Activated CD4-positive, alpha-beta T cell treated with anti-CD3 and anti-CD28 coated beads for 4 hours (primary cell): ENCODE data around the gene PREX1.
"Not testable (repeated sequence)": the region's sequence is repeated elsewhere in the genome, so short reads cannot be mapped to it uniquely, and the experiment has no call there.

Experiments
- DNase-seq, 2 donors: peaks; one replicate each; pipeline ENCODE4 v3.0.0-alpha.2; 2020

The PREX1 gene

DNA sequence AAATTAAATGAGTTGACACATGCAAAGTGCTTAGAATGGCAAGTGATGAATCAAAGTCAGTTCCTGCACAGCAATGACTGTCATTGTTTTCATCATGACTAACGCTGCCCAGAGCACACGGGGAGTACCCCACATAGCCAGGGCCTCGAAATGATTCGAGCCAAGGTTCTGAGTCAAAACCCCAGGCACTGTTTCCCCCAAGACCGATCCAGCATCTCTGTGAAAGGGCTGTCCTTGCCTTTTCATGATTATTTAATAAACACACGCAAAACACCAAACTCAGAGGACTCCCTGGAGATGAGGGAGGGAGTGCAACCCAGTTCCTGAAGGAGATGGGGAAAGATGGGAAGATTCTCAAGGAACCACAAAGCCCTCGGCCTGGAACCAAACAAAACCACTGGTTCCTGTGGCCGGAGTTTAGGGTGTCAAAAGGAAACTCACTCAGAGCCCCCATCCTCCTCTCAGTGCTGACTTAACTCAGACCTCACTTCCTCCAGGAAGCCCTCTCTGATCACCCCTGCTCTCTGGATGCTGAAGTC is 3.8 kb downstream of the PREX1 start:
- DNase-seq = peak; percentile 54 to 62

DNA sequence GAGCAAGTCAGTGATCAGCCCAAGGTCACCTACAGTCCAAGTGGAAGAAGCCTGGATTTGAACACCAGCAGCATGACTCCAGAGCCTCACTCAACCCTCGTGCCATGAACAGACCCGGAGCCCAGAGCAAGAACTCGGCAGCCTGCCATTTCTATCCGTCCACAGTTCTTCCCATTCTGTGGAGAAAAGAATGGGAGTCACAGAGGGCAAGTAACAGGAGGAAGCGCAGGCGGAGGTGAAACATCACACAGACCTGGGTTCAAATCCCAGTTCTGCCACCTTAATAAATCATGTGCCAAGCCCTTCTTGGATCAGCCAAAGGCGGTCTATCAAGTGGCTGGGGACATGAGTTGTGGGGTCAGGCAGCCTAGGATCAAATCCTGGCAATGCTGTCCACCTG is 4.3 kb downstream of the PREX1 start:
- DNase-seq = no peak

DNA sequence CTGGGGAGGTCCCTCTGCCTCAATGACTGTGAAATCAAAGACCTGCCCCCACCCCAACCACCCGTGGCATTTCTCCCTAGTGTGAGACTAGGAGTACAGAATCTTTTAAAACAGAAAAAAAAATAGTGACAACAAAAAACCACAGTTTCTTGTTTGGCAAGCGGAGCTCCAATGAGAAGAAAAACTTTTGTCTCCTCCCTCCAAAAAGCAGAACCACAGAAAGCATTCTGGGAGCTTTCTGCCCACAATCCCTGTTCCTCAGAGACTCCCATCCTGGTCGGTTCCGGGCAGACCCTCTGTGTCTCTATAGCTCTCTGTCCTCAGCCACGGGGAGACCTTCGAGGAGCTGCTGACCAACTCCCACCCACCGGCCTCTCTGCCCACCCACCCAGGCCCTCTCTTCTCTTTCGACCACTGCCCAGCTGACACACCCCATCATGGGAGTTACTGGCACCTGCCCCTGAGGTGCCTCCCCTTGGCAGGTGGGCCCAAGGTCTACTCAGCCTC is 4.9 kb downstream of the PREX1 start:
- no peak for DNase-seq

DNA sequence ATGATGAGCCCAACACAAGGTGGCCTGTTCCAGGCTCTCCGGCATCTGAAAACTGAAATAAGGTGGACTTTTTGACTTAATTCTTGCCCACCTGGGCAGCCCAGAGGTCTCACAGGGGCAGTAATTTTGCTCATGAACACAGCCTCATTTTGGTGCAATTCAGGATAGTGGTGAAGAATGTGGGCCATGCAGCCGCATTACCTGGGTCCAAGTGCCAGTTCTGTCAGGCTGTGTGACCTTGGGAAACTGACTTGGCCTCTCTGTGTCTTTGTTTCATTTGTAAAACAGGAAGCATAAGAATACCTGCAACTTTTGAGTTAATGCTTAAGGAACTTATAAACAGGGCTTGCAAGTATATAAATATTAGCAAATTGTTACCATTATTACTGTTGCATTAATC is 5.6 kb downstream of the PREX1 start:
- DNase-seq = no peak

DNA sequence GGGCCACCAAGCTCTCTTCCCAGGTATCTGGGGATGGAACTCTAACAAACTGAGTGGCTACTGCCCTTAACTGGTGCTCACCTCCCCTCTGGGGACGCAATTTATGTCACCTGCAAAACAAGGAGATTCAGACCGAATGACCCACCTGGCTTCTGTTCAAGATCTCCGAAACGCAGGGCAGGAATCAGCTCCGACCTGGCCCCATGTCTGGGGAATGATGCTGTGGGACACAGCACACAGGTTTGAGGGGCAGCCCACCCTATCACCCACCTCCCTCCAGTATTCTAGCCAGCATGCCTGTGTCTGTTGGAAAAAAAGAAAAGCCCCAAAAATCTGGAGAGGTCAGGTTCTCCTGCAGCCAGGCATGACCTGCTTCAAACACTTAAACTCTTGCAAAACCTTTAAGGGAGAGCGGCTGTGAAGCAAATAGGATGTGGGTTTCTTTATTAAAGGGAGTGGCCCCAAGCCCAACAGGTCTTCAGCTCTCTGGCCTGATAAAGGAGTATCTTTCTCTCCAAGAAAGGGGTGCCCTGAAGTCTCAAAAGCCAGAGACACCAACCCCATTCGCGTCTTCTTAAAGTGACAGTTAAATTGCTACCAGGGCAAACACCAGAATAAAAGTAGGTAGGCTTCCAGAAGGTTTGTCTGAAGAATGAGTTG is 6.4 kb downstream of the PREX1 start:
- DNase-seq = no peak

DNA sequence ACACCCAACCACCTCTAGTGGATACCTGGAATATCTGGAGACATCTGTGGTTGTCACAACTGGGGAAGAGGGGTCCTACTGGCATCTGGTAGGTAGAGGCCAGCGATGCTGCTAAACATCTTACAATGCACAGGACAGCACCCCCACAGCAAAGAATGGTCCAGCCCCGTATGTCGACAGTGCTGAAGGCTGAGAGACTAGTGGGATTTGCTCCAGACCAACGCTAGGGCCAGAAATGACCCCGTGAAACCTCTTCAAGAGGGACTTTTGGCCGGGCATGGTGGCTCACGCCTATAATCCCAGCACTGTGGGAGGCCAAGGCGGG is 7.2 kb downstream of the PREX1 start:
- no peak for DNase-seq

DNA sequence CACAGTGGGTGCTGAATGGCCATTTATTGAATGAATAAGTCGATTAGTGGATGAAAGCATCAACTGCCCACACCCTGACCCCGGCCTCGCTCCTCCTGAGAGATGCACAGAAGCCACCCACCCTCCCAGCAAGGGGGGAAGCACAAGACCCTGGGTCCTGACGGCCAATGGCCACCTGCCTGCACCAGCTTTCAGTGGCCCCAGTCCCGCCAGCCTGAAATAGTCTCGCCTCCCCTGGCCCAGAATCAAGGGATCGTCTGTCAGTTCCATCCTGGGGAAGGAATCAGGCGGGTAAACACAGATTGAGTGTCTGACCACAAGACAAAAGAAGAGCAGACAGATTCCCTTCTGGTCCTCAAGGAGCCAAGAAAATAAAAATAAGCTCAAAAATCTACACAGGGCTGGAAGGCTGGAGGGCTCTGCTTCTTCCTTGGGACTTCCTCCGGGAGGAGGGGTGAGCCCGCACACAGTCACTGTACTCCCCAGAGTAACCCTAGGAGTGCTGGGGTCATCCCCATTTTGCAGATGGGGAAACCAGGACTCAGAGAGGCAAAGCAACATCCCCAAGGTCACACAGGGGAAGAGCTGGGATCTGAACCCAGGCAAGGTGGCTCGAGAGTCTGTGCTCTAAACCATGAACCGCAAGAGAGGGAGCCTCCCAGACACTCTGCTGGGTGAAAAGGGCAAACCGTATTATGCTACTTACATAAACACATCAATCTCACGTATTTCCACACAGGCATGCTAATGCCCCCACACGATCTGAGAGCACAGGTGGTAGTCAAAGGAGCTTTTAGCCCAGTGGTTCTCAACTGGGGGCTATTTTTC is 7.8 kb downstream of the PREX1 start:
- DNase-seq = no peak

DNA sequence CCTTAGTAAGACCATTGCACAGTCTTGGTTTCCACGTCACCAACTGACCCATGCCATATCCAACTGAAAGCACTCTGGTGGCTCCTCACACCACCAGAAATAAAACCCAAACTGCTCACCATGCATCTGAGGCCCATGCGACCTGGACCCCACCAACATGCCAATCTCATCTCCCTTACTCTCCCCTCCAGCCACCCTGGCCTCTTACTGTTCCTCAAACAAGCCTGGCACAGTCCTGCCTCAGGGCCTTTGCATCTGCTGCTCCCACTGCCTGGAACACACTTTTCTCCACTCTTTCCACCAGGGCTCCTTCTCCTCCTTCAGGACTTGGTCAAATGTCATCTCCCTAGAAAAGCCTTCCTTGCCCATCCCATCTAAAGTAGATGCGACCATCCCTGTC is 8.7 kb downstream of the PREX1 start:
- DNase-seq = no peak

DNA sequence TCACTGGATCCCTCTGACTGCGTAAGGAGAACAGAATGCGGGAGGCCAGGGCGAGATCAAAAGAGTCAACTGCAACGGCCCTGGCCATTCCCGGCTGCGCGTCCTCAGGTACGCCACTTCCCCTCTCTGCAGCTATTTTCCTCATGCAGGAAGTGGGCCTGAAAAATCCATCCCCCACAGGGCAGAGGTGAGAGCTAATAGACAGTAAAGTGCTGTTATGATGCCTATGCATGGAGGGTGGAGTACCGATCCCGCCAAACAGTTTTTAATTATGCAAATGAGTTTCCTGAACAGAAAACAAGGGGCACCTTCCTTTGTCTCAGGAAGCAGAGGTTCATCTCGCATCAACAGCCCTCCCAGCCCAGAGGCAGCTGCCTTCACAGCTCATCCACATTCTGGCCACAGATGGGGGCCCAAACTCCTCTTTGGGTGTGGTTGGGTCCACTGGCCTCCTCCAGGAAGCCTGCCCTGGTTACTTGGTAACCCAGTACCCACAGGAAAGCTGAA is 9.3 kb downstream of the PREX1 start:
- no peak for DNase-seq

DNA sequence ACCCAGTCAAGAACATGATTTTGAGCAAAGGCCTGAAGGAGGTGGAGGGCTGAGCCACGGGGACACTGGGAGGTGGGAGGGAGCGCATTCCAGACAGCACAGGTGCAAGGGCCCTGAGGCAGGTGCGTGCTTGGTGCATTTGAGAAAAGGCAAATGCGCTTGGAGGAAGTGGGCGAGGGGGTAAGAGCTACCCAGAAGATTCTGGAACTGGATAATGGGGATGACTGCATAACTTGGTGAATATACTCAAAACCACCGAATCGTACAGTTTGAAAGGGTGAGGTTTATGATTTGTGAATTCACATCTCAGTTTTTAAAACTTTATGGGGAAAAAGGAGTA is 9.8 kb downstream of the PREX1 start:
- no peak for DNase-seq

DNA sequence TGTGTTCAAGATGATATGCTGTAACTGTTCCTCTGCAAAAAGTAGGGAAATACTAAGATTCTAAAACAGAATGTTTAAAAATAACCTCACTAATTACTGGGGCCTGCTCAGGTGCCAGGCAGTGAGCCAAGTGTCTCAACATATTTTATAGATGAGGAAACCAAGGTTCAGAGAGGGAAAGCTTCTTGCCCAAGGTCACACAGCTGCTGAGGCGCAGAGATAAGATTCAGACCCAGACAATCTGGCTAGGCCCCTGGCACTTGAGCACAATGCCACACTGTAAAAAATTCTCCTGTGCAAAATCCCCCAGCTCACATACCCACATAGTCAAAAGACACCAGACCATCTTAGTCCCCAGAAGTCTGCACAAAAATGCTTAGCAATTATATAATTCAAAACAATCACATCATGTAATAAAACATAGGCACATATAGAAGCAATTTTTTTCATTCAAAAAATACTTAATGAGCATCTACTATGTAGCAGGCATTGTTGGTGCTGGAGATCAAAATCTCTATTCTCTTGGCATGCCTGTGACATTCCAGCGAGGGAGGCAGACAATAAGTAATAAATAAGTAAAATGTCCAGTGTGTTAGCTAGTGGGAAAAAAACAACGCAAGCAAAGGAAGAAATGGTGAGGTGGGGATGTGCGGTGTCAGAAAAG is 10.3 kb downstream of the PREX1 start:
- no peak for DNase-seq

DNA sequence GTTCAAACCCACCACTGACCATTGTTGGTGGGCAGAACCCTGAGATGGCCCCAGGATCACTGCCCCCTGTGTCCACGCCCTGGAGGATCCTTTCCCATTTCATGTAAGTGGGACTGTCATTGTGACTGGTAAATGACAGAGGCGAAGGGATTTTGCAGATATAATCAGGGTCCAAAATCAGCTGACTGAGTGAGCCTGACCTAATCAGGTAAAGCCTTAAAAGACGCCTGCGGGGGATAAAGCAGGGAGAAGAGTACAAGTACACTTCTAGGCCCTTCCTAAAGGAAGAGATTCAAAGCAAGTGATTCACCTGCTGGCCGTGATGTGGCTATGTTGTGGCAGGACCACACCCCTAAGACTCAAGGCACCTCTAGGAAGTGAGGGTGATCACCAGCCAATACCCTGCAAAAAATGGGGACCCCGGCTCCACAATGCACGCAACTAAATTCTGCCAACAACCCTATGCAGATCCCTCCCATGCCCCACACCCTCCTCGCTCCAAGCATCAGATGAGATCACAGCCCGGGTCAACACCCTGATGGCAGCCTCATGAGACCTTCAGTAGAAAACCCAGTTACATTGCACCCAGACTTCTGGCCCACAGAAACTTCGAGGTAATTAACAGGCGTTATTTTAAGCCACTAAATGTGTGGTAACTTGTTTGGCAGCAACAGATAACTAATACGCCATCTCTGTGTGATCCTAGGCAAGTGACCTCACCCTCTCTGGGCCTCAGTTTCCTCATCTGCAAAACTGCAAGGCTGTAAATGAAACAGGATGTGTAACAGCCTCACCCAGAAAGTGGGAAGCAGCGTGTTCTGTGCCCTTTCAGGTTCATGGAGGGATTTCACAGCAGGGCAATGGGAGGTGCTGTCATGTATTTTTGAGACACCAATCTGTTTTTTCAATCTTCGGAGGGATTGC is 11.3 kb downstream of the PREX1 start:
- DNase-seq = no peak

DNA sequence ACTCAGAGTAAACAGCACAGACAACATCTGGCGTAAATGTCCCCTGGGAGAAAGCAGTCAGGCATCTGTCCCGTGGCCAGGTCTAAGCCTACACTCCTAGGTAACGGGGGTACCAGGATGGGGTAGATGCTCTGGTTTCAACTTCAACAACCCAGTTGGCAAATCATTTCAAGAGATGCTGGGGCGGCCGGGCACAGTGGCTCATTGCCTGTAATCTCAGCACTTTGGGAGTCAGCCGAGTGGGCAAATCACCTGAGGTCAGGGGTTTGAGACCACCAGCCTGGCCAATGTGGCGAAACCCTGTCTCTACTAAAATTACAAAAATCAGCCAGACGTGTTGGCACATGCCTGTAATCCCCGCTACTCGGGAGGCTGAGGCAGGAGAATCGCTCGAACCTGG is 12.3 kb downstream of the PREX1 start:
- DNase-seq = no peak

DNA sequence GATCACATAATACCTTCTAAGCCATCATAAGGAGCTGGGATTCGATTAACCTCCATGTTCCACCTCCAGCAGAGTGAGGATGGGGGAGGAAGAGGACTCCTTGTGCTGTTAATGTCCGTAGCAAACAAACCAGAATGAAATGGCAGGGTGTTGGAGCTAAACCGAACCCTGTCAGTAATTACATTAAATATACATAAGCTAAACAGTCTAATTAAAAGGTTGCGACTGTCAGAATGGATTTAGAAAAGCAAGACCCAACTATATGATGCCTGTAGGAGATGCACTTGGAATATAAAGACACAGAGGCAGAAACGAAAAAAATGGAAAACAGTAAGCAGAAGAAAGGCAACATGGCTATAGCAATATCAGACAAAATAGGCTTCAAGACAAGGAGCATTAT is 13.2 kb downstream of the PREX1 start:
- DNase-seq = no peak

DNA sequence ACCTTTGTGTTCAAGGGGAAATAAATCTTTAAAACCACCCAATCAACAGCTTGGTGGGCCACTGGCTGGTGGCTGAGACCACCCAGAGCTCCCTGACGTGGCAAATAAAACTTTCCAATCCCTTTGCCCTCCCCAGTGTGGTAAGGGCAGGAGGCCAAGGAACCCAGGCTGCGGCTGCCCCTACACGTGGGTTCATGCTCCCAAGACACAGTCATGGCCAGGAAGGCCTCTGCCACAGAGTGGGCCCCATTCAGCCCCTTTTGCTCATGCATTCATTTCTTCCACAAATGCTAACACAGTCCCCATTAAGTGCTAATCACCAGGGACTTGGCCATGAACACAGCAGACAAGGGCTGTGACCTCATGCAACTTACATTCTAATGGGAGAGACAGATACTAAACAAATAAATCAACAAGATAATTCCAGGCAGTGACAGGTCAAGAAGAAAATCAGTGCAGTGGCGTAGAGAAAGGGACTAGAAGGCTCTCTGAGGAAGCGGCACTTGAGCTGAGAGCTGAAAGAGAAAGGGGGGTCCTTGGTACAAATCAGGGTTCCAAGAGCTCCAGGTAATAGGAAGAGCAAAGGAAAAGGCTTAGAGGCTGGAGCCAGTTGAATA is 13.8 kb downstream of the PREX1 start:
- DNase-seq = no peak

DNA sequence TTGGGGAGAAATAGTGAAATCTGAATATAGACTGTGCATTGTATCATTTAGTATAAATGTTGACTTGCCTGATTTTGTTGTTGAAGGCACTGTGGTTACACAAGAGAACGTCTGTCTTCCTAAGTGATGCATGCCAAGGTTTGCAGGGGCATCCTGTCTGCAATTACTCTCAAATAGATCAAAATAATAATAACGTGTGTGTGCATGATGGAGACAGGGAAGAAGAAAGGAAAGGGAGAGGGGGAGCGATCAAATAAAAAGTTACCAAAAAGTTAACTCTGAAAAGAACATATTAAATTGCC is 14.4 kb downstream of the PREX1 start:
- DNase-seq = no peak

DNA sequence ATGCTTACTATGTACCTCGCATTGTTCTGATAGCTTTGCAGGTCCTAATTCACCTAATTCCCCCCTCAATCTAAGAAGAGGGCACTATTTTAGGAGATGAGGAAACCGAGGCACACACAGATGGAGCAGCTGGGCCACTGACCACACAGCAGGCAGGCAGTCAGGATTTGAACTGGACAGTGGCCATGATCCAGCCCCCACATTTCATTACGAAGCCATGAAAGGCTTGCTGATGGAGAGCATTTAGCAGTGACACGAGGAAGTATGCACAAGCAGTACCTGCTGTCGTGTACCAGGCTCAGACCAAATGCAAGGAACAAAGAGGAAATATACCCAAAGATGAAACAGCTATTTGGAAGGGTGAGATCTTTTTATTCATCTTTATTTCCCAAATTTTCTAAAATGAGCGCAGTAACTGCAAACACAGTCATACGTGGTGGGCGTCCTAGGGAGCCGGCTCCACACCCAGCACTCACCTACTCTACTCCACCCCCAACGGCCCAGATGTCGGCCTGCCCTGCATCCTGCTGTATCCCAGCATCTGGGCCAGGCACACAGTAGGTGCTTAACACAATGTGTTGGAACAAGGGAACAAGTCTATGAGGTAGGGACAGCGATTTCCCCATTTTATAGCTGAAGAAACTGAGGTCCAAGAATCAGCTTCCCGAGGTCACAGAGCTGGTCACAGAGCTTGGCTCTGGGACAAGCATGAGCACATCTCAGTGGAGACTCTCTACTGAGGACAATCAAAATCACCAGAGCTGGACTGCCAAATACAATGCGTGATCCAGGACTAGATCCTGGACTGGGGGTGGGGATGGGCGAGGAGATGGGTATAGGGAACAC is 15.0 kb downstream of the PREX1 start:
- DNase-seq = no peak

DNA sequence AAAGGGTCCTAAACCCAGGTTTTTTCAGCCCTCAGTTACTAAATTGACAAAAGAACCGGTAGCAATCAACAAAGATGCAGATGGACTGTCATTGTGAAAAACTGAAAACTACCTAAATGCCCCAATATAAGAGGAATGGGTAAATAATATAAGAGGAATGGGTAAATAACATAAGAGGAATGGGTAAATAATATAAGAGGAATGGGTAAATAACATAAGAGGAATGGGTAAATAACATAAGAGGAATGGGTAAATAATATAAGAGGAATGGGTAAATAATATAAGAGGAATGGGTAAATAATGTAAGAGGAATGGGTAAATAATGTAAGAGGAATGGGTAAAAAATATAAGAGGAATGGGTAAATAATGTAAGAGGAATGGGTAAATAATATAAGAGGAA is 15.7 kb downstream of the PREX1 start:
- DNase-seq = not testable (repeated sequence)

DNA sequence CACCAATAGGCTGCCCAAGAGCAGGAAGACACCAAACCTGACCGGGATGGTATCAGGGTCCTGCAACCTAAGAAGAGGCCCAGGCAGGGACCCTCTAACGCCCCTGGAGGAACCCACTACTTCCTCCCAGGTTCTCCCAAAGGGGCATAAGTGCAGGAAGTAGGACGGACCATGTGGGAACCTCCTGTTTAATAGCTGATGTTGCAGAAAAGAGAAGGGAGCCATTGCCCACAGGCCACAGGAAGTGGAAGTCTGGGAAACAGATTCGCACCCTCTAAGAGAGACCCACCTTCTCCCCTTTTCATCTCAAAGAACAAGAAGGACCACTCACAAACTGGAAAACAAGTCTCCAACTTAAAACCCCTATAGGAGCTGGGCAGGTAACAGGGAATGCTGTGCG is 18.1 kb downstream of the PREX1 start:
- DNase-seq = no peak

DNA sequence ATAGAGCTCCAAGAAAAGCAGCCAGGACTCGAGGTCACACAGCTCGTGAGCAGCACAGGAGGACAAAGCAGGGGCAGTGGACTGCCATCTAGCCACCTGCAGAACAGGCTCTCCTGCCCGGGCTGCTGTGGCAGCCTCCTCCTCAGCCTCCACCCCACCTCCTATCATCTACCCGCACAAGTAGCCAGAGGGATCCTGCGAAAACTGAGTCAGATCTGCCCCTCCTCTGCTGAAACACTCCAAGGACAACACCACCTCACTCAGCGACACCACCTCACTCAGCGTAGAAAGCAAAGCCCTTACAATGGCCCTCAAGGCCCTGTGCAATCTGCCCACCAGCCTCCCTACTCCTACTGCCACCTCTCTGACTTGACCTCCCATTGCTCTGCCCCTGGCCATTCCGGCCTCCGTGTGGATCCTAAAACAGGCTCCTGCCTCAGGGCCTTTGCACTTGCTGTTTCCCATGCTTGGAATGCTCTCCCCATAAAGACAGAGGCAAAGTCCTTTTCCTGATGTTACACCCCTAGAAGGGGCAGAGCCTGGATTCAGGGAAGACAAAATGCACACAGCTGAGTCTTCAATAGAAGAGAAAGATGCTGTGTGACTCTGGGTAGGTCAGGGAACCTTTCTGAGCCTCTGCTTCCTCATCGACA is 19.3 kb downstream of the PREX1 start:
- DNase-seq = no peak
